HUES48 (cell line): Measurements from ENCODE around the gene TENT4A.

Source experiments
- H3K27ac ChIP-seq: one replicate; pipeline ENCODE4 v1.7.0; 2013; ENCODE audit warnings: low read depth, low read length, inconsistent platforms
- H3K27me3 ChIP-seq: 2 replicates; pipeline ENCODE4 v1.6.1; 2013; ENCODE audit warnings: mild to moderate bottlenecking, low read length; ENCODE audit not compliant: control insufficient read depth, insufficient read depth
- H3K36me3 ChIP-seq: 2 replicates; pipeline ENCODE4 v1.6.1; 2013; ENCODE audit warnings: low read length; ENCODE audit not compliant: control insufficient read depth, insufficient read depth
- H3K4me1 ChIP-seq: 2 replicates; pipeline ENCODE4 v1.6.1; 2013; ENCODE audit warnings: mild to moderate bottlenecking, low read length; ENCODE audit not compliant: control insufficient read depth, insufficient read depth
- H3K4me3 ChIP-seq: 2 replicates; pipeline ENCODE4 v1.5.1; 2013; ENCODE audit warnings: mild to moderate bottlenecking, low read depth, low read length
- H3K9ac ChIP-seq: 2 replicates; pipeline ENCODE4 v1.6.1; 2013; ENCODE audit warnings: mild to moderate bottlenecking, low read depth, low read length, moderate library complexity
- H3K9me3 ChIP-seq: 2 replicates; pipeline ENCODE4 v1.6.1; 2013; ENCODE audit warnings: low read length; ENCODE audit not compliant: control insufficient read depth, insufficient read depth

The TENT4A gene

GRCh38 chr5:6753851-6754250 lies 40.6 kb downstream of the TENT4A start:
- H3K9ac ChIP-seq: no peak overlapping the region
- H3K36me3 ChIP-seq: peaks cover 80% of the 10 kb centered on the region
- H3K27ac ChIP-seq: no peak overlapping the region
- no peaks in the 10 kb centered on the region for H3K4me1 ChIP-seq
- H3K4me3 ChIP-seq: no peak overlapping the region
- H3K27me3 ChIP-seq: no peaks in the 10 kb centered on the region
- H3K9me3 ChIP-seq: no peaks in the 10 kb centered on the region

- no peaks in the 10 kb centered on the region for H3K27me3 ChIP-seq
- H3K9me3 ChIP-seq: no peaks in the 10 kb centered on the region
- no peaks in the 10 kb centered on the region for H3K4me1 ChIP-seq
- peaks cover 75% of the 10 kb centered on the region for H3K36me3 ChIP-seq
- no peak overlapping the region for H3K4me3 ChIP-seq
- no peak overlapping the region for H3K9ac ChIP-seq
- no peak overlapping the region for H3K27ac ChIP-seq
Observed at GRCh38 chr5:6754766-6755165, 41.5 kb downstream of the TENT4A start.

DNA sequence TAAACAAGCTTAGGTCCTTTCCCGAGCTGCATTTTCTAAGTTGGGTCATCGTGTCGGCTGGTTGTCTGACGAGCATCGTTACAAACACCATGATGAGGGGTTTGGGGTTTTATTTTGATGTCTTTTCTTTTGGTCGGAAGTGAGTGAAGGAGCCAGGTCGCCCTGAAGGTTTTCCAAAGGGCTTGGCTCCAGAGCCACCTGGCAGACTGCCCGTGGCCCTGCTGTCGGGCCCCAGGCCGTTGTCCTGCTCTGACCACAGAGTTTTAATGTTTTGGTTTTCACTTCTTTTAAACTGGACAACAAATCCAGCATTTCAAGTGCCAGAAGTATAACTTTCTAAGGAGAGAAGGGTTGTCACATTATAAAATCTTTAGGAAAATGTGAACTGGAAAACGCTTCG lies 42.3 kb downstream of the TENT4A start:
- H3K4me3 ChIP-seq: no peak overlapping the region
- H3K27ac ChIP-seq: no peak overlapping the region
- peaks cover 68% of the 10 kb centered on the region for H3K36me3 ChIP-seq
- no peaks in the 10 kb centered on the region for H3K4me1 ChIP-seq
- no peaks in the 10 kb centered on the region for H3K27me3 ChIP-seq
- no peaks in the 10 kb centered on the region for H3K9me3 ChIP-seq
- no peak overlapping the region for H3K9ac ChIP-seq

GRCh38 chr5:6755941-6756340 lies 42.7 kb downstream of the TENT4A start:
- Histone ChIP-seq H3K9me3 (no peaks in the 10 kb centered on the region), H3K27me3 (no peaks in the 10 kb centered on the region), H3K4me1 (no peaks in the 10 kb centered on the region), H3K36me3 (peaks cover 63% of the 10 kb centered on the region), H3K9ac (no peak overlapping the region), H3K4me3 (no peak overlapping the region), H3K27ac (no peak overlapping the region)

DNA sequence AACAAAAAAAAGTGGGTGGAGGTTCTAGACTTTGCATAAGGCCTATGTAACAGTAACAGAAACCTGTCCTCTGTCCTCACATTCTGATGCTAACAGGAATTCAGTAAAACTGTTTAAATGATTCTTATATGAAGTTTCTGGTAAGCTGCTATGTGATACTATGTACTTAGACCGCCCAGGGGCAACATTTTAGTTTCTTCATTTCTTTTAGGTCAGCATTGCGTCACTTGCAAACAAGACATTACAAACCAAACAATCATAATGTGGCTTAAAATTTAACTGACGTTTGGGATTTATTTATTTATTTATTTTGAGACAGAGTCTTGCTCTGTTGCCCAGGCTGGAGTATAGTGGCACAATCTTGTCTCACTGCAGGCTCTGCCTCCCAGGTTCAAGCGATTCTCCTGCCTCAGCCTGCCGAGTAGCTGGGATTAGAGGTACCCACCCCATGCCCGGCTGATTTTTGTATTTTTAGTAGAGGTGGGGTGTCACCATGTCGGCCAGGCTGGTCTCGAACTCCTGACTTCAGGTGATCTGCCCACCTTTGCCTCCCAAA lies 44.3 kb downstream of the TENT4A start:
- Histone ChIP-seq H3K27me3 (no peaks in the 10 kb centered on the region), H3K27ac (no peak overlapping the region), H3K4me3 (no peak overlapping the region), H3K36me3 (peaks cover 48% of the 10 kb centered on the region), H3K9me3 (no peaks in the 10 kb centered on the region), H3K4me1 (no peaks in the 10 kb centered on the region), H3K9ac (no peak overlapping the region)

GRCh38 chr5:6758236-6758635 lies 45.0 kb downstream of the TENT4A start:
- peaks cover 41% of the 10 kb centered on the region for H3K36me3 ChIP-seq

DNA sequence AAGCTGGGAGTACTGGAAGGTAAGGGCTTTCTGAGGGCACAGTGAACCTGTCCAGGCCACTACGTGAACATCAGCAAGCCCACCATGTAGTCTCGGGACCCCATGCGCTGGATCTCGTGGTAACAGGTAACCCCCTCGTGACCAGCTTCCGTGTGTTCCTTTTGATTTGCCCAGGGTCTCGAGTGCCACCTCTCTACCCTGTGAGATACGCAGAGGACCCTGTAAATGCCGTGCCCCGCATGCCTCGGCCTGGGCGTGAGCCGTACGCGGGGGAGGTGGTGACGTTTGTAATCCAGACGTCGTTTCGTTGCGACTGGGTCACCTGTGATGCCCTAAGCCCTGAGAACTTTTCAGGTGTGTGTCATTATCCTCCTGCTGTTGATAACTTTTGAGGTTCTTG lies 45.5 kb downstream of the TENT4A start:
- Histone ChIP-seq H3K9me3 (no peaks in the 10 kb centered on the region), H3K36me3 (peaks cover 36% of the 10 kb centered on the region), H3K27ac (no peak overlapping the region), H3K4me3 (no peak overlapping the region), H3K4me1 (no peaks in the 10 kb centered on the region), H3K27me3 (no peaks in the 10 kb centered on the region), H3K9ac (no peak overlapping the region)

More at GRCh38 chr5:6758236-6758635, 45.0 kb downstream of the TENT4A start:
- Histone ChIP-seq H3K9me3 (no peaks in the 10 kb centered on the region), H3K27ac (no peak overlapping the region), H3K27me3 (no peaks in the 10 kb centered on the region), H3K4me1 (no peaks in the 10 kb centered on the region), H3K9ac (no peak overlapping the region), H3K4me3 (no peak overlapping the region)

DNA sequence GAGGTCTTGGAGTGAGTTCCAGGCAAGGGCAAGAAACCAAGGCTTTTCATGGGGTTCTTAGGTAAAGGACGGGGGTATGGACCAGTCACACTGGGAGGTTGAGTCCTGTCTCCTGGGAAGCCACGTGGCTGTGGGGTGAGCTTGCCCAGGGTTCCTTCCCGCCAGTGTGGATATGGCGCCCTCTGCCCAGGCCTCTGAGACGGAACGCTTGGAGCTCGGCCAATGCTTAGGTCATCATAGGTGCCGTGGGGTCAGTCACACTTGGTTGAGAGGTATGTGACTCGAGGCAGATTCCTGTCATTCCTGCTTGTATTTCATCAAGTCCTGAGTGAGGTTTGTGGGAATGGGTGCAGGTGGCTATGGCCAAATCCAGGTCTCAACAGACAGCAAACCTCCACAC lies 46.2 kb downstream of the TENT4A start:
- Histone ChIP-seq H3K36me3 (peaks cover 31% of the 10 kb centered on the region), H3K27ac (no peak overlapping the region), H3K4me3 (no peak overlapping the region), H3K9ac (no peak overlapping the region), H3K9me3 (no peaks in the 10 kb centered on the region), H3K27me3 (no peaks in the 10 kb centered on the region), H3K4me1 (no peaks in the 10 kb centered on the region)

- no peaks in the 10 kb centered on the region for H3K27me3 ChIP-seq
- no peak overlapping the region for H3K9ac ChIP-seq
- no peak overlapping the region for H3K4me3 ChIP-seq
- no peaks in the 10 kb centered on the region for H3K9me3 ChIP-seq
- no peak overlapping the region for H3K27ac ChIP-seq
- H3K36me3 ChIP-seq: peaks cover 25% of the 10 kb centered on the region
- H3K4me1 ChIP-seq: no peaks in the 10 kb centered on the region
Observed at GRCh38 chr5:6759983-6760382, 46.8 kb downstream of the TENT4A start.

DNA sequence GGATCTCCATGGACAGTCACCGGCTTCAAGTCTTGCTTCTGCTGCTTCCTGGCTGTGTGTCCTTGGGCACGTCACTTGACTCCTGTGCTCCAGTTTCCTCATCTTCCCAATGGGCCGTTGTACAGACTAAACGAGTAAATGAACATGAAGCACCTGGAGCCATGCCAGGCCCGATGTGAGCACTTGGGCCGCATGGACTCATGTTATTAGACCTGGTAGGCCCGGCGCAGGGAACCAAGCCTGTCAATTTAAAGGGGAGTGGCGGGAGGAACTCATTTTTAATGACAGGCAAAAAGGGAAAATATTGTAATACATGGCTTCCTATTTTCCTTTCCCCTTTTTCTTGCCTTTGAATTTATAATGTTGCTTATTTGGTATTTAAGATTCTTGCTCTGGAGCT lies 47.5 kb downstream of the TENT4A start:
- Histone ChIP-seq H3K9me3 (no peaks in the 10 kb centered on the region), H3K9ac (no peak overlapping the region), H3K27me3 (no peaks in the 10 kb centered on the region), H3K27ac (no peak overlapping the region), H3K4me1 (no peaks in the 10 kb centered on the region), H3K36me3 (peaks cover 18% of the 10 kb centered on the region), H3K4me3 (no peak overlapping the region)

DNA sequence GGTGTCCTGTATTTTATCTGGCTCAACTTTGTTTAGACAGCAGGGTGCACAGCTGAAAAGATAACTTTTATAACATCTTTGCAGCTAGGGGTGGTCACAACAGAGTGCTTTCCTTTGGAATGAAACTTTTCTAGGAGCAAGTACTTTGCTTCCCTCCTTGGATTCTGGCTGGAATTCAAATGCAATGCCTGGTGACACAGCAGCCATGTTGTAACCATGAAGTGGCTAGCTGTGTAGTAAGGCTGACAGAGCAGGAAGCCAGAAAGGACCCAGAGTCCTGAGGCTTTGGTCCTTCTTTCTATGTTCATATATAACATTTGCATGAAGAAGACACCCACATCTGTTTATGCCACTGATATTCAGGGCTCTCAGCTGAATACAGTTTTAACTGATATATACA lies 48.1 kb downstream of the TENT4A start:
- Histone ChIP-seq H3K9ac (no peak overlapping the region), H3K4me1 (no peaks in the 10 kb centered on the region), H3K9me3 (no peaks in the 10 kb centered on the region), H3K4me3 (no peak overlapping the region), H3K27me3 (no peaks in the 10 kb centered on the region), H3K36me3 (peaks cover 11% of the 10 kb centered on the region), H3K27ac (no peak overlapping the region)

DNA sequence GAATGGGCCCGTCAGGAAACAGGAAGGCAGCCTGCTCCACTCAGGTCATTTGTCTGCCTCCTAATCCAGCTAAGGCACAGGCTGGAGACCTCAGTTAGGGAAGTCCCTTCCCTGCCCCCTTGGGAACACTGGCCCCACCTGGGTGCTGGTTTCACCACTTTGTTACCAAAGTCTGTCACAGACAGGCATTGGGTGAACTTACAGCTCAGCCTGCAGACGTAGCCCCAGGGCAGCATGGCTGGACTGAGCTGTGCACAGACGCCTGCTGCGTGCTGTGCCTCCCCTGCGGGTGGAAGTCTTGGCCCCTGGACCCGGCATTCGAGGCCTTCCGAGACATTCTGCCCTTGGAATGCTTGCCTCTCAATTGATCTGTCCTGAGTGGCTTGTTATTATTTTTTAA lies 48.9 kb downstream of the TENT4A start:
- H3K27ac ChIP-seq: no peak overlapping the region
- H3K9me3 ChIP-seq: no peaks in the 10 kb centered on the region
- no peak overlapping the region for H3K4me3 ChIP-seq
- no peaks in the 10 kb centered on the region for H3K27me3 ChIP-seq
- H3K9ac ChIP-seq: no peak overlapping the region
- no peaks in the 10 kb centered on the region for H3K4me1 ChIP-seq
- H3K36me3 ChIP-seq: peaks cover 3% of the 10 kb centered on the region; the same call in 1 of the 2 replicates
